Hepatocyte (in vitro differentiated cells): ENCODE data around the gene CKB. TPM values are rescaled to one million over a fixed set of nuclear protein-coding genes. Genes with fewer than 3 reads are reported as not detected.

Source experiments
- DNase-seq: peaks from one replicate; pipeline ENCODE4 v3.0.0-alpha.2; 2016; ENCODE audit warnings: low spot score
- H2AFZ ChIP-seq: fragments of 200-600 bp; sonication (generic); 2 replicates; pipeline ENCODE4 v1.6.0; 2016; ENCODE audit warnings: antibody characterized with exemption, mild to moderate bottlenecking
- H3K27ac ChIP-seq: fragments of 200-600 bp; sonication (generic); 2 replicates; pipeline ENCODE4 v1.5.1; 2016; ENCODE audit warnings: mild to moderate bottlenecking
- H3K27me3 ChIP-seq: fragments of 200-600 bp; sonication (generic); 2 replicates; pipeline ENCODE4 v1.6.1; 2016
- H3K36me3 ChIP-seq: fragments of 200-600 bp; sonication (generic); replicated peaks from 2 replicates; pipeline ENCODE4 v1.5.1; 2016; ENCODE audit warnings: low read depth; ENCODE audit not compliant: insufficient read depth
- H3K4me1 ChIP-seq: fragments of 200-600 bp; sonication (generic); 2 replicates; pipeline ENCODE4 v1.5.1; 2016; ENCODE audit warnings: mild to moderate bottlenecking, moderate library complexity; ENCODE audit not compliant: insufficient read depth
- H3K4me2 ChIP-seq: fragments of 200-600 bp; sonication (generic); 2 replicates; pipeline ENCODE4 v1.6.0; 2016
- H3K4me3 ChIP-seq: fragments of 200-600 bp; sonication (generic); 2 replicates; pipeline ENCODE4 v1.5.1; 2016; ENCODE audit warnings: mild to moderate bottlenecking
- H3K79me2 ChIP-seq: fragments of 200-600 bp; sonication (generic); 2 replicates; pipeline ENCODE4 v1.6.0; 2017; ENCODE audit warnings: mild to moderate bottlenecking
- H3K9me2 ChIP-seq: fragments of 200-600 bp; sonication (generic); replicated peaks from 2 replicates; pipeline ENCODE4 v1.6.0; 2017; ENCODE audit warnings: mild to moderate bottlenecking; ENCODE audit not compliant: insufficient read depth
- H3K9me3 ChIP-seq: fragments of 200-600 bp; sonication (generic); 2 replicates; pipeline ENCODE4 v1.5.1; 2016; ENCODE audit warnings: low read depth, mild to moderate bottlenecking
- H4K20me1 ChIP-seq: fragments of 200-600 bp; sonication (generic); 2 replicates; pipeline ENCODE4 v1.6.0; 2016; ENCODE audit warnings: mild to moderate bottlenecking; ENCODE audit not compliant: insufficient read depth, poor library complexity, severe bottlenecking
- EZH2 ChIP-seq: fragments of 200-600 bp; sonication (generic); IDR thresholded peaks from 2 replicates; pipeline ENCODE4 v1.6.1; 2016; ENCODE audit warnings: antibody characterized with exemption, mild to moderate bottlenecking, borderline replicate concordance
- EZH2phosphoT487 ChIP-seq: fragments of 200-600 bp; sonication (generic); IDR thresholded peaks from one replicate; pipeline ENCODE4 v1.6.1; 2018; ENCODE audit warnings: antibody characterized with exemption, mild to moderate bottlenecking, low read depth, moderate library complexity; ENCODE audit not compliant: unreplicated experiment, severe bottlenecking
- whole genome bisulfite sequencing: methylation state at CpG from one replicate; pipeline ENCODE4 v1.1.6; 2016; ENCODE audit warnings: low lambda C conversion rate; ENCODE audit errors: missing lambda C conversion rate; 5-methylcytosine and 5-hydroxymethylcytosine counted together
- polyA plus RNA-seq: library from polyadenylated mRNA; unstranded; fragments of >200 nt; fragmentation: Nextera tagmentation; extraction: Ambion mirVana; gene quantifications from 2 replicates; pipeline ENCODE4 v1.2.1, GENCODE V29; 2016
- total RNA-seq: library from RNA; depleted of rRNA; stranded (reverse); fragments of >200 nt; gene quantifications from 2 replicates; pipeline ENCODE4 v1.2.3, GENCODE V29; 2014
- TF ChIP-seq, protein P1 (sequence below): fragments of 200-600 bp; sonication (generic); IDR thresholded peaks from 2 replicates; pipeline ENCODE4 v1.5.1; 2016; ENCODE audit warnings: antibody characterized with exemption, mild to moderate bottlenecking; ENCODE audit not compliant: poor library complexity

The CKB gene
- total and polyA plus RNA-seq, 2 experiments from 2014 or later = 682 to 2,829 TPM

DNA sequence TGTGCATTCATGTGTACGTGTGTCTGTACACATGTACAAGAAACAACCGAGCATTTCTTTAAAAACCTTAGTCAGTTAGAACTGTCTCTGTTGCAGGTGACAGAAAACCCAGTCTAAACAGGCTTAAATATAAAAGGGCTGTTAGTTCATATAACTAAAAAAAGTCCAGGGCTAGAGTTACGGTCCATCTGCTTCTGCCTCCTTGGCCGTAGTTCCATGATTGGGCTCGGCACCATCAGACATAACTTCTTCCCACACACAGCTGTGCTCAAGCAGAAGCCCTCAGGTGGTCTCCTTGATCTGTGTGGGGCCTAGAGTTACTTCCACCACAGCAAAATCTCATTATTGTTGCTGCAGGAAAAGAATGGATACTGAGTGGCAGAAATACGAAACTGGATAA is 34.6 kb downstream of the CKB start:
- Histone ChIP-seq H3K4me3 (no peak overlapping the region), H3K27me3 (no peaks in the 10 kb centered on the region), H3K36me3 (no peaks in the 10 kb centered on the region), H3K4me2 (no peak overlapping the region), H2AFZ (no peak overlapping the region), H3K27ac (no peak overlapping the region), H3K4me1 (no peaks in the 10 kb centered on the region), H3K9me3 (no peaks in the 10 kb centered on the region), H4K20me1 (no peaks in the 10 kb centered on the region), H3K9me2 (no peaks in the 10 kb centered on the region), H3K79me2 (no peaks in the 10 kb centered on the region)
- TF ChIP-seq, protein P1, sequence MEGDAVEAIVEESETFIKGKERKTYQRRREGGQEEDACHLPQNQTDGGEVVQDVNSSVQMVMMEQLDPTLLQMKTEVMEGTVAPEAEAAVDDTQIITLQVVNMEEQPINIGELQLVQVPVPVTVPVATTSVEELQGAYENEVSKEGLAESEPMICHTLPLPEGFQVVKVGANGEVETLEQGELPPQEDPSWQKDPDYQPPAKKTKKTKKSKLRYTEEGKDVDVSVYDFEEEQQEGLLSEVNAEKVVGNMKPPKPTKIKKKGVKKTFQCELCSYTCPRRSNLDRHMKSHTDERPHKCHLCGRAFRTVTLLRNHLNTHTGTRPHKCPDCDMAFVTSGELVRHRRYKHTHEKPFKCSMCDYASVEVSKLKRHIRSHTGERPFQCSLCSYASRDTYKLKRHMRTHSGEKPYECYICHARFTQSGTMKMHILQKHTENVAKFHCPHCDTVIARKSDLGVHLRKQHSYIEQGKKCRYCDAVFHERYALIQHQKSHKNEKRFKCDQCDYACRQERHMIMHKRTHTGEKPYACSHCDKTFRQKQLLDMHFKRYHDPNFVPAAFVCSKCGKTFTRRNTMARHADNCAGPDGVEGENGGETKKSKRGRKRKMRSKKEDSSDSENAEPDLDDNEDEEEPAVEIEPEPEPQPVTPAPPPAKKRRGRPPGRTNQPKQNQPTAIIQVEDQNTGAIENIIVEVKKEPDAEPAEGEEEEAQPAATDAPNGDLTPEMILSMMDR = no peak
- no peak for TF ChIP-seq EZH2phosphoT487
- TF ChIP-seq EZH2 = no peak
- DNase-seq = no peak
- 97% methylated on average over 6 of the region's 6 CpGs for WGBS

DNA sequence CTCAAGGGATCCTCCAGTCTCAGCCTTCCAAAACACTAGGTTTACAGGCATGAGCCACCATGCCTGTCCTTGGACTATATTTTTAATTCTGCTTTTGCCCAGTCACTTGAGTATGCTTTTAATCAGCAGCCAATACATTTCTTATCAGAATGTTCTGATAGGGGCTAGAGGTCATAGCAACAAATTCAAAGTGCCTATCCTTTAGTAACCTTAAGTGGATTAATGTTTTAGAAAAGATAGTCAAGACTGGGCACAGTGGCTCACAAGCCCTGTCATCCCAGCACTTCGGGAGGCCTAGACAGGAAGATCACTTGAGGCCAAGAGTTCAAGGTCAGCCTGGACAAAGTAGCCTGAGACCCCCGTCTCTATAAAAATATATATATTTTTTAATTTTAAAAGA is 37.1 kb downstream of the CKB start:
- WGBS = 94% methylated on average over 2 of the region's 2 CpGs
- no peaks in the 10 kb centered on the region for H4K20me1 ChIP-seq
- H3K27me3 ChIP-seq = no peaks in the 10 kb centered on the region
- no peaks in the 10 kb centered on the region for H3K4me1 ChIP-seq
- DNase-seq = no peak
- no peaks in the 10 kb centered on the region for H3K9me2 ChIP-seq
- no peaks in the 10 kb centered on the region for H3K36me3 ChIP-seq
- H3K9me3 ChIP-seq = no peaks in the 10 kb centered on the region
- H2AFZ ChIP-seq = no peak overlapping the region
- no peak overlapping the region for H3K4me3 ChIP-seq
- TF ChIP-seq, protein P1 = no peak
- TF ChIP-seq EZH2 (no peak), EZH2phosphoT487 (no peak)
- no peak overlapping the region for H3K27ac ChIP-seq
- no peak overlapping the region for H3K4me2 ChIP-seq
- no peaks in the 10 kb centered on the region for H3K79me2 ChIP-seq

DNA sequence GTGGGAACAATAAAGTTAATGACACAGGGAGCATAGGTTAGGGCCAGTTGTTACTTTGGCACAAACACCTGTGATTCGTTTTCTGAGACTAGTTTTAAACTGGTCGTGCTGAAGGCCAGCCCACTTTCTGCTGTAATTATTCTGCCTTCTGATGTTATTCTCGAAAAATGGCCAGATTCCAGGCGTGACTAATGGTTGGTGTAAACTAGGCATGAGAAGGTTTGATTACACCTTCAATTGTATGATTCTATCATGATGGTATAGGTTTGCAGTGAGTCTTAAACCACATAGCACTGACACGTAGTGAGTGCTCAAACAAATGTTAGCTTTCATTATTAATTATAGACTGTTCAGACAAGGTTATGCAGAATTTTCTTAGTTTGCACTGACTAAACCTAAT is 39.0 kb downstream of the CKB start:
- no peak overlapping the region for H2AFZ ChIP-seq
- no peaks in the 10 kb centered on the region for H3K4me1 ChIP-seq
- no peak overlapping the region for H3K27ac ChIP-seq
- TF ChIP-seq, protein P1 = no peak
- TF ChIP-seq EZH2phosphoT487 (no peak), EZH2 (no peak)
- no peaks in the 10 kb centered on the region for H3K36me3 ChIP-seq
- no peaks in the 10 kb centered on the region for H4K20me1 ChIP-seq
- H3K4me3 ChIP-seq = no peak overlapping the region
- no peaks in the 10 kb centered on the region for H3K79me2 ChIP-seq
- no peaks in the 10 kb centered on the region for H3K9me2 ChIP-seq
- 70% methylated on average over 5 of the region's 5 CpGs for WGBS
- no peaks in the 10 kb centered on the region for H3K9me3 ChIP-seq
- DNase-seq = no peak
- no peaks in the 10 kb centered on the region for H3K27me3 ChIP-seq
- H3K4me2 ChIP-seq = no peak overlapping the region

DNA sequence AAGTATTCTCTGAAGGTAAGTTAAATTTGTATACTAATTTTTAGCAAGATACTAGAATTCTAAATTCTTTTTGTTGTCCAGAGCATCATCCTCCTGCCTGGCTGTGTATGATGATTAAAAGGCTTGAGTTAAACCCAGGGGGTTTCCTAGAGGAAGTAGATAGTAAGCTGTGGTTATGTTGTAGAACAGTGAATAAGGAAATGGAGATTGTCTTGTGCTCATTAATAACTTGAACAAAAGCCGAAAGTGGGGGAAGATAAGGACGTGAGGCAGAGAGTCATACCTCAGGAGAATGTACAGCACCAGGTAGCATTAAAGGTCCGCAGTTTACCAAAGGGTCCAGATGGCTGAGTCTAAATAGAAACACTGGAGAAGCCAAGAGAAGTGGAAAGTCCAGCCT is 42.0 kb downstream of the CKB start:
- Histone ChIP-seq H3K9me3 (no peaks in the 10 kb centered on the region), H3K36me3 (peaks cover 2% of the 10 kb centered on the region), H3K4me2 (no peak overlapping the region), H3K79me2 (no peaks in the 10 kb centered on the region), H3K9me2 (no peaks in the 10 kb centered on the region), H3K27me3 (no peaks in the 10 kb centered on the region), H3K4me1 (no peaks in the 10 kb centered on the region), H3K27ac (no peak overlapping the region), H3K4me3 (no peak overlapping the region), H4K20me1 (no peaks in the 10 kb centered on the region), H2AFZ (no peak overlapping the region)
- 95% methylated on average over 3 of the region's 3 CpGs for WGBS
- no peak for DNase-seq
- TF ChIP-seq, protein P1 = no peak
- TF ChIP-seq EZH2phosphoT487 = no peak
- TF ChIP-seq EZH2 = no peak
